MCF 10A (cell line): ENCODE measurements around the gene C12orf43. TPM values are rescaled to one million over a fixed set of nuclear protein-coding genes. Genes with fewer than 3 reads are reported as not detected.

Experiments
- BruUV-seq: library from RNA; stranded (reverse); fragments of 400-500 nt; replicated peaks from 2 replicates; lab custom pipeline; 2021; lab: Mats Ljungman, UMichigan
- CTCF ChIA-PET: fragments of 300-600 bp; sonication (Branson Sonifier 250); formaldehyde crosslinking; extraction: SDS; loops from one replicate; lab custom pipeline; 2021; ENCODE audit warnings: antibody characterized with exemption, inconsistent platforms; lab: Yijun Ruan, JAX
- POLR2A ChIA-PET: fragments of 300-600, 350-650 bp; sonication (Branson Sonifier 250); formaldehyde crosslinking; extraction: SDS; loops from one replicate; lab custom pipeline; 2020; ENCODE audit warnings: antibody characterized with exemption, inconsistent platforms; lab: Yijun Ruan, JAX
- DNase-seq: peaks from one replicate; pipeline ENCODE4 v3.0.0-alpha.2; 2018; ENCODE audit not compliant: unreplicated experiment
- H3K27ac Mint-ChIP-seq: one replicate; pipeline ENCODE4 v1.8.0; 2022; ENCODE audit warnings: mild to moderate bottlenecking, low read depth, mixed read lengths; ENCODE audit not compliant: unreplicated experiment
- H3K27me3 Mint-ChIP-seq: one replicate; pipeline ENCODE4 v1.8.0; 2022; ENCODE audit warnings: mixed read lengths; ENCODE audit not compliant: insufficient read depth, unreplicated experiment
- H3K36me3 Mint-ChIP-seq: one replicate; pipeline ENCODE4 v1.8.0; 2022; ENCODE audit warnings: mild to moderate bottlenecking, moderate library complexity, mixed read lengths; ENCODE audit not compliant: insufficient read depth, unreplicated experiment
- H3K4me1 Mint-ChIP-seq: one replicate; pipeline ENCODE4 v1.8.0; 2022; ENCODE audit warnings: mixed read lengths; ENCODE audit not compliant: insufficient read depth, unreplicated experiment
- H3K4me3 Mint-ChIP-seq: one replicate; pipeline ENCODE4 v1.8.0; 2022; ENCODE audit warnings: mild to moderate bottlenecking, moderate library complexity, mixed read lengths; ENCODE audit not compliant: unreplicated experiment
- H3K9me3 Mint-ChIP-seq: one replicate; pipeline ENCODE4 v1.8.0; 2022; ENCODE audit warnings: mixed read lengths; ENCODE audit not compliant: unreplicated experiment
- intact Hi-C: fragments of 100-400 bp; cut with micrococcal nuclease; formaldehyde crosslinking; loops from 2 replicates; pipeline ENCODE4 v1.14.1; 2022
- total RNA-seq: library from RNA; stranded (reverse); gene quantifications from 2 replicates; pipeline ENCODE4 v1.2.3, GENCODE V29; 2022
- TF ChIP-seq, protein P1 (sequence below): fragments of 200-600 bp; IDR thresholded peaks from one replicate; pipeline ENCODE4 v1.8.0; 2022; ENCODE audit warnings: antibody characterized with exemption, mild to moderate bottlenecking; ENCODE audit not compliant: unreplicated experiment

The C12orf43 gene
- total RNA-seq, 1 experiment from 2014 or later, result 18.9 TPM

DNA sequence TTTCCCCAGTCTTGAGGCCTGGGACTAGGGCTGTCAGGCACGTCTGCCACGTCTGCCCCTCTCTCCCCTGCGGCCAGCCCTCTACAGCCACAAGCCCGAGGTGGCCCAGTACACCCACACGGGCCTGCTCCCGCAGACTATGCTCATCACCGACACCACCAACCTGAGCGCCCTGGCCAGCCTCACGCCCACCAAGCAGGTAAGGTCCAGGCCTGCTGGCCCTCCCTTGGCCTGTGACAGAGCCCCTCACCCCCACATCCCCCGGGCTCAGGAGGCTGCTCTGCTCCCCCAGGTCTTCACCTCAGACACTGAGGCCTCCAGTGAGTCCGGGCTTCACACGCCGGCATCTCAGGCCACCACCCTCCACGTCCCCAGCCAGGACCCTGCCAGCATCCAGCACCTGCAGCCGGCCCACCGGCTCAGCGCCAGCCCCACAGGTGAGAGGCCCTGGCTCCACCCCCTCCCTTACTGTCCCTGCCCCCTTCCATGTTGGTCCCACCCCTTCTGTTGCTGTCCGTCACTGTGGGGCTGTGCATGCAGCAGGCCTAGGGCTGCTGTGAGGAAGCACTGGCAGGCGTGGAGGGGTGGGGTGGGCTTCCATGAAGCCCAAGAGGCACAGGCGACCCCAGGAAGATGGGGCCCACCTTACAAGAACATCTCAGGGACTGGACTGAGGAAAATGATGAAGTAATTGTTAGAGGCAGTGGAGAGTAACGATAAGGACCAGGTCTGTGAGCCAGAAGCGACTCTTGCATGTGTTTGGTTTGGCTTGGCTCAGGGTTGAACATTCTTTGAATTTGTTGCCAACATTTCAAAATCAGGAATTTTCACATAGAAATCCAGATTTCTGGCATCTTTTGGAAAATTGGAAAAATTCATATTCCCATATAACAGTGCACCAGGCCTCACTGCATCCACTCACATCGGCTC, 16.8 kb downstream of the C12orf43 start:
- H3K4me3 Mint-ChIP-seq, result no peak overlapping the region
- POLR2A ChIA-PET, result no interaction called here
- no TSS peak for BruUV-seq
- no peaks in the 10 kb centered on the region for H3K4me1 Mint-ChIP-seq
- H3K36me3 Mint-ChIP-seq, result peaks cover 31% of the 10 kb centered on the region
- DNase-seq, result no peak
- CTCF ChIA-PET, result no interaction called here
- peaks cover 17% of the 10 kb centered on the region for H3K27me3 Mint-ChIP-seq
- H3K9me3 Mint-ChIP-seq, result peaks cover 14% of the 10 kb centered on the region
- intact Hi-C loops, result no loop called here
- H3K27ac Mint-ChIP-seq, result no peak overlapping the region
- TF ChIP-seq, protein P1, sequence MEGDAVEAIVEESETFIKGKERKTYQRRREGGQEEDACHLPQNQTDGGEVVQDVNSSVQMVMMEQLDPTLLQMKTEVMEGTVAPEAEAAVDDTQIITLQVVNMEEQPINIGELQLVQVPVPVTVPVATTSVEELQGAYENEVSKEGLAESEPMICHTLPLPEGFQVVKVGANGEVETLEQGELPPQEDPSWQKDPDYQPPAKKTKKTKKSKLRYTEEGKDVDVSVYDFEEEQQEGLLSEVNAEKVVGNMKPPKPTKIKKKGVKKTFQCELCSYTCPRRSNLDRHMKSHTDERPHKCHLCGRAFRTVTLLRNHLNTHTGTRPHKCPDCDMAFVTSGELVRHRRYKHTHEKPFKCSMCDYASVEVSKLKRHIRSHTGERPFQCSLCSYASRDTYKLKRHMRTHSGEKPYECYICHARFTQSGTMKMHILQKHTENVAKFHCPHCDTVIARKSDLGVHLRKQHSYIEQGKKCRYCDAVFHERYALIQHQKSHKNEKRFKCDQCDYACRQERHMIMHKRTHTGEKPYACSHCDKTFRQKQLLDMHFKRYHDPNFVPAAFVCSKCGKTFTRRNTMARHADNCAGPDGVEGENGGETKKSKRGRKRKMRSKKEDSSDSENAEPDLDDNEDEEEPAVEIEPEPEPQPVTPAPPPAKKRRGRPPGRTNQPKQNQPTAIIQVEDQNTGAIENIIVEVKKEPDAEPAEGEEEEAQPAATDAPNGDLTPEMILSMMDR, result no peak

DNA sequence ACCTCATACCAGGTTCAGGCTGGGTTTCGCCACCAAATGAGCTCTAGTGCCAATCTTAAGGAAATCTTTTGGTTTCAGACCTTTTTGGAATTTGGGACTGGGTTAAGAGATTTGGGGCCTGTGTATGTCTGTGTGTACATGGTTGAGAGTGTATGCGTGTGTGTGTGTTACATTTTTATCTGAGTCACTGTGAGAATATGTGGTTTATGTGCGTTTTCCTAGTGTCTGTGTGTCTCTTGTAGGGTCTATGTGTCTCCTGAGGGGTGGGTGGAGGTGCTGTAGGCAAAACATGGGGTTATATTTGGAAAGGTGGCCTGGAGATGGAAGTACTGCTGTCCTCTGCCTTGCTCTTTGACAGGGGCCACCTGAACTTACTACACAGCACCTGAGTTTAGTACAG, 17.9 kb downstream of the C12orf43 start:
- TF ChIP-seq, protein P1, result no peak
- Mint-ChIP-seq H3K4me1 (no peaks in the 10 kb centered on the region), H3K9me3 (peaks cover 16% of the 10 kb centered on the region), H3K4me3 (no peak overlapping the region), H3K36me3 (peaks cover 21% of the 10 kb centered on the region), H3K27ac (no peak overlapping the region), H3K27me3 (peaks cover 28% of the 10 kb centered on the region)
- no TSS peak for BruUV-seq
- ChIA-PET POLR2A (no interaction called here), CTCF (no interaction called here)
- no peak for DNase-seq
- intact Hi-C loops, result no loop called here

DNA sequence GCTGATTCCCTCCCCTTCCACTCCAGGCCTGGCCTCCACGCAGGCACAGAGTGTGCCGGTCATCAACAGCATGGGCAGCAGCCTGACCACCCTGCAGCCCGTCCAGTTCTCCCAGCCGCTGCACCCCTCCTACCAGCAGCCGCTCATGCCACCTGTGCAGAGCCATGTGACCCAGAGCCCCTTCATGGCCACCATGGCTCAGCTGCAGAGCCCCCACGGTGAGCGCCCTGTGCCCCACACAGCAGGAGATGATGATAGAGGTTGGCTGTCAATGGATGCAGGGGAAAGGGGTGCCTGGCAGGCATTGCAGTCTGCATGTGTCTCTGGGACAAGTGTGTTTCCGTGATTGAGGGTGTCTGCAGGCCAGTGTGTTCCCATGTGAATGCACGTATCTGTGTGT, 18.8 kb downstream of the C12orf43 start:
- CTCF ChIA-PET, result interaction anchor here (0.6 to 0.8 kb wide), 3 partner anchors 12 to 112 kb away, joined by 4 read pairs; no protein-coding TSS in a partner anchor
- no peaks in the 10 kb centered on the region for H3K4me1 Mint-ChIP-seq
- peaks cover 11% of the 10 kb centered on the region for H3K36me3 Mint-ChIP-seq
- H3K9me3 Mint-ChIP-seq, result peaks cover 16% of the 10 kb centered on the region
- BruUV-seq, result no TSS peak
- peaks cover 35% of the 10 kb centered on the region for H3K27me3 Mint-ChIP-seq
- POLR2A ChIA-PET, result no interaction called here
- DNase-seq, result no peak
- H3K27ac Mint-ChIP-seq, result no peak overlapping the region
- TF ChIP-seq, protein P1, result no peak
- intact Hi-C loops, result no loop called here
- no peak overlapping the region for H3K4me3 Mint-ChIP-seq

DNA sequence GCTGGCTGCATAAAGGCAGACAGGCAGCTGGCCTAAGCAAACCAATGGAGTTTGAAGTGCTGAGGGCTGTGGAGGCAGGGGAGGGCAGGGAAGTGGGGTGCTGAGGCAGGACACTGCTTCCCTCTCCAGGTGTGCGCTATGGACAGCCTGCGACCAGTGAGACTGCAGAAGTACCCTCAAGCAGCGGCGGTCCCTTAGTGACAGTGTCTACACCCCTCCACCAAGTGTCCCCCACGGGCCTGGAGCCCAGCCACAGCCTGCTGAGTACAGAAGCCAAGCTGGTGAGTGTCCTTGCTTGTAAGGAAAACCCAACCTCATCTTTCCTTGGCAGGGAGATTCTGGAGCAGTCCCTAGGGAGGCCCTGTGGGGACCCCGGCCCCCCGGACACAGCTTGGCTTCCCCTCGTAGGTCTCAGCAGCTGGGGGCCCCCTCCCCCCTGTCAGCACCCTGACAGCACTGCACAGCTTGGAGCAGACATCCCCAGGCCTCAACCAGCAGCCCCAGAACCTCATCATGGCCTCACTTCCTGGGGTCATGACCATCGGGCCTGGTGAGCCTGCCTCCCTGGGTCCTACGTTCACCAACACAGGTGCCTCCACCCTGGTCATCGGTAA, 20.0 kb downstream of the C12orf43 start:
- CTCF ChIA-PET, result interaction anchor here (0.5 kb wide), 1 partner anchor 240 kb away, joined by 4 read pairs; no protein-coding TSS in a partner anchor

More for the DNA sequence above, 20.0 kb downstream of the C12orf43 start:
- H3K36me3 Mint-ChIP-seq, result peaks cover 5% of the 10 kb centered on the region
- peaks cover 16% of the 10 kb centered on the region for H3K9me3 Mint-ChIP-seq
- TF ChIP-seq, protein P1, result no peak
- H3K4me3 Mint-ChIP-seq, result no peak overlapping the region
- no peak overlapping the region for H3K27ac Mint-ChIP-seq
- POLR2A ChIA-PET, result no interaction called here
- intact Hi-C loops, result no loop called here
- BruUV-seq, result no TSS peak
- H3K27me3 Mint-ChIP-seq, result peaks cover 35% of the 10 kb centered on the region
- H3K4me1 Mint-ChIP-seq, result no peaks in the 10 kb centered on the region
- no peak for DNase-seq
